Endothelial cell of umbilical vein (primary cell): ENCODE data around the gene FRMD4A. TPM values are rescaled to one million over a fixed set of nuclear protein-coding genes. Genes with fewer than 3 reads are reported as not detected.
A peak's percentile ranks its signal among the peaks of the same experiment; 100 is the strongest.

ENCODE experiments used
- BruUV-seq: library from RNA; stranded (reverse); fragments of 400-500 nt; replicated peaks from 2 replicates; lab custom pipeline; 2021; lab: Mats Ljungman, UMichigan
- CTCF ChIA-PET: fragments of 300-600, 350-600 bp; sonication (Branson Sonifier 250); formaldehyde crosslinking; loops from one replicate; lab custom pipeline; 2021; ENCODE audit warnings: antibody characterized with exemption, inconsistent platforms; lab: Charles Lee
- POLR2A ChIA-PET: fragments of 300-600, 350-600 bp; sonication (Branson Sonifier 250); formaldehyde crosslinking; loops from one replicate; lab custom pipeline; 2021; ENCODE audit warnings: antibody characterized with exemption, inconsistent platforms; lab: Charles Lee
- DNase-seq: peaks from one replicate; pipeline ENCODE4 v3.0.0-alpha.2; 2011; ENCODE audit warnings: low read depth, low spot score
- FAIRE-seq: peaks from 2 replicates; lab custom pipeline; 2011; peaks lifted over from hg19 to GRCh38; lab: Jason Lieb, UNC
- H2AFZ ChIP-seq: 2 replicates; pipeline ENCODE4 v1.6.0; 2012; ENCODE audit warnings: low read depth, low read length, control low read depth, inconsistent platforms
- H3K27ac ChIP-seq: 2 replicates; pipeline ENCODE4 v1.5.1; 2011; ENCODE audit warnings: low read depth, mild to moderate bottlenecking, control low read depth, low read length, moderate library complexity; ENCODE audit not compliant: insufficient read depth
- H3K27me3 ChIP-seq, 2 experiments: 2 replicates each; pipeline versions ENCODE4 v1.6.0 to v1.6.1; 2011; ENCODE audit warnings: low read length in 2 of 2, mixed read lengths in 1 of 2; ENCODE audit not compliant: control insufficient read depth in 2 of 2, insufficient read depth in 2 of 2
- H3K36me3 ChIP-seq, 2 experiments: 2 replicates in 1 of 2; 3 replicates in 1 of 2; pipeline ENCODE4 v1.5.1; 2011; ENCODE audit warnings: low read length in 2 of 2, mild to moderate bottlenecking in 1 of 2, moderate library complexity in 1 of 2; ENCODE audit not compliant: control insufficient read depth in 2 of 2, insufficient read depth in 2 of 2; ENCODE audit errors: extremely low read depth in 1 of 2
- H3K4me1 ChIP-seq: 3 replicates; pipeline ENCODE4 v1.5.1; 2011; ENCODE audit warnings: mild to moderate bottlenecking, low read length; ENCODE audit not compliant: control insufficient read depth, insufficient read depth; ENCODE audit errors: extremely low read depth
- H3K4me2 ChIP-seq: 2 replicates; pipeline ENCODE4 v1.6.1; 2011; ENCODE audit warnings: low read length, control low read depth, mixed read lengths; ENCODE audit not compliant: insufficient read depth
- H3K4me3 ChIP-seq, 3 experiments: fragments of 200-600 bp in 1 of 3; sonication (generic), shearing (Covaris generic) in 1 of 3; replicated peaks in 1 of 3; 2 replicates each; pipeline ENCODE4 v1.5.1; 2011 to 2016; ENCODE audit warnings: control low read depth in 3 of 3, low read length in 3 of 3, mild to moderate bottlenecking in 2 of 3, inconsistent platforms in 1 of 3, low read depth in 1 of 3, moderate library complexity in 1 of 3; ENCODE audit not compliant: insufficient read depth in 1 of 3
- H3K79me2 ChIP-seq: 2 replicates; pipeline ENCODE4 v1.6.0; 2012; ENCODE audit warnings: low read length, inconsistent platforms; ENCODE audit not compliant: control insufficient read depth, insufficient read depth
- H3K9ac ChIP-seq: replicated peaks from 2 replicates; pipeline ENCODE3; 2011; ENCODE audit warnings: low read length, control low read depth; ENCODE audit not compliant: insufficient read depth; ENCODE audit errors: extremely low read depth
- H3K9me1 ChIP-seq: replicated peaks from 3 replicates; pipeline ENCODE4 v1.6.0; 2011; ENCODE audit warnings: mild to moderate bottlenecking, low read length; ENCODE audit not compliant: control insufficient read depth, insufficient read depth; ENCODE audit errors: extremely low read depth
- H3K9me3 ChIP-seq: replicated peaks from 2 replicates; pipeline ENCODE4 v1.5.1; 2012; ENCODE audit warnings: low read length, inconsistent platforms; ENCODE audit not compliant: control insufficient read depth, insufficient read depth
- H4K20me1 ChIP-seq: replicated peaks from 2 replicates; pipeline ENCODE3; 2011; ENCODE audit warnings: mild to moderate bottlenecking, low read length; ENCODE audit not compliant: control insufficient read depth, insufficient read depth; ENCODE audit errors: extremely low read depth
- EZH2 ChIP-seq: IDR thresholded peaks from 2 replicates; pipeline ENCODE4 v1.6.1; 2012; ENCODE audit warnings: borderline replicate concordance, low read depth, mild to moderate bottlenecking, moderate library complexity, low read length, inconsistent platforms; ENCODE audit not compliant: severe bottlenecking
- FOS ChIP-seq: IDR thresholded peaks from 2 replicates; pipeline ENCODE4 v1.6.1; 2011; ENCODE audit warnings: mild to moderate bottlenecking, low read length, moderate library complexity, borderline replicate concordance; ENCODE audit not compliant: insufficient read depth
- GATA2 ChIP-seq: IDR thresholded peaks from 2 replicates; pipeline ENCODE4 v1.7.0; 2011; ENCODE audit warnings: low read depth, mild to moderate bottlenecking, moderate library complexity, mixed read lengths, low read length; ENCODE audit not compliant: insufficient read length, insufficient read depth
- JUN ChIP-seq: IDR thresholded peaks from 2 replicates; pipeline ENCODE4 v1.6.1; 2011; ENCODE audit warnings: borderline replicate concordance, low read depth; ENCODE audit not compliant: insufficient read length, insufficient read depth
- MYC ChIP-seq: IDR thresholded peaks from one replicate; pipeline ENCODE4 v1.6.1; 2011; ENCODE audit warnings: mild to moderate bottlenecking, low read depth, low read length
- POLR2A ChIP-seq: IDR thresholded peaks from 2 replicates; pipeline ENCODE4 v1.6.1; 2012; ENCODE audit warnings: low read depth, mild to moderate bottlenecking, control low read depth, low read length
- dilution Hi-C: fragments of 300-500 bp; cut with MboI; formaldehyde crosslinking; loops from one replicate; pipeline ENCODE4 v1.15.0; 2019; ENCODE audit warnings: low sequenced_read_pairs; ENCODE audit not compliant: extremely low pct_ligation_motif_present
- intact Hi-C: fragments of 100-400 bp; cut with micrococcal nuclease; formaldehyde crosslinking; loops from one replicate; pipeline ENCODE4 v1.10.0; 2022
- polyA plus RNA-seq, 4 experiments: library from polyadenylated mRNA; depleted of rRNA in 3 of 4; stranded (reverse) in 3 of 4; unstranded in 1 of 4; fragments of >200 nt; gene quantifications; 2 replicates each; pipeline versions ENCODE4 v1.2.1 to v1.2.3, GENCODE V29; 2011 to 2012; ENCODE audit warnings: missing spikeins in 1 of 4
- total RNA-seq: library from RNA; stranded (reverse); gene quantifications from 2 replicates; pipeline ENCODE4 v1.2.3, GENCODE V29; 2021
- TF ChIP-seq, protein P1 (sequence below), 2 donors: IDR thresholded peaks; 1 replicate in 1 of 2; 2 replicates in 1 of 2; pipeline ENCODE4 v1.5.1; 2011; ENCODE audit warnings: low read length in 2 of 2, mild to moderate bottlenecking in 2 of 2, moderate library complexity in 2 of 2, control low read depth in 1 of 2, inconsistent platforms in 1 of 2, low read depth in 1 of 2; ENCODE audit not compliant: insufficient read depth in 1 of 2; ENCODE audit errors: extremely low read depth in 1 of 2

FRMD4A gene
- total and polyA plus RNA-seq, 2 donors (not counting 3 experiments of a cell fraction or from before 2014, with no cell fraction given): 123 to 148 TPM

- Histone ChIP-seq H2AFZ (no peak overlapping the region), H3K4me1 (no peaks in the 10 kb centered on the region), H3K36me3 (peaks cover 13 to 18% of the 10 kb centered on the region in 2 experiments), H3K27me3 (no peaks in the 10 kb centered on the region), H3K4me2 (no peak overlapping the region), H3K4me3 (no peak overlapping the region), H4K20me1 (no peaks in the 10 kb centered on the region), H3K27ac (no peak overlapping the region), H3K9ac (no peak overlapping the region), H3K9me3 (no peaks in the 10 kb centered on the region), H3K9me1 (no peaks in the 10 kb centered on the region), H3K79me2 (no peaks in the 10 kb centered on the region)
- POLR2A ChIA-PET: no interaction called here
- dilution Hi-C loops: no loop called here
- CTCF ChIA-PET: interaction anchor here (0.6 to 1.2 kb wide), 7 partner anchors 23 to 863 kb away, joined by 3 to 4 read pairs (median 3); partner anchors contain the start of gene PRPF18
- no peak for DNase-seq
- TF ChIP-seq EZH2: no peak
- no peak for TF ChIP-seq GATA2
- TF ChIP-seq MYC: no peak
- no peak for TF ChIP-seq FOS
- TF ChIP-seq JUN: no peak
- FAIRE-seq: no peak
- BruUV-seq: no TSS peak
- intact Hi-C loops: loop anchor here (10.0 kb wide), 1 partner anchor 860 kb away; no protein-coding TSS in a partner anchor
These were observed 716.0 kb downstream of the FRMD4A start for GRCh38 chr10:13614530-13615332.

GRCh38 chr10:13613519-13613918 lies 717.2 kb downstream of the FRMD4A start:
- Histone ChIP-seq H3K9me1 (no peaks in the 10 kb centered on the region), H3K9me3 (no peaks in the 10 kb centered on the region), H3K79me2 (no peaks in the 10 kb centered on the region), H3K36me3 (peaks cover 11 to 18% of the 10 kb centered on the region in 2 experiments), H2AFZ (no peak overlapping the region), H3K4me2 (no peak overlapping the region), H4K20me1 (no peaks in the 10 kb centered on the region), H3K27me3 (no peaks in the 10 kb centered on the region), H3K27ac (no peak overlapping the region), H3K4me1 (peaks cover 2% of the 10 kb centered on the region), H3K4me3 (no peak overlapping the region), H3K9ac (no peak overlapping the region)
- no TSS peak for BruUV-seq
- dilution Hi-C loops: no loop called here
- DNase-seq (peak; percentile 60), FAIRE-seq (no peak)
- no peak for TF ChIP-seq GATA2
- no peak for TF ChIP-seq EZH2
- no peak for TF ChIP-seq FOS
- TF ChIP-seq, protein P1, sequence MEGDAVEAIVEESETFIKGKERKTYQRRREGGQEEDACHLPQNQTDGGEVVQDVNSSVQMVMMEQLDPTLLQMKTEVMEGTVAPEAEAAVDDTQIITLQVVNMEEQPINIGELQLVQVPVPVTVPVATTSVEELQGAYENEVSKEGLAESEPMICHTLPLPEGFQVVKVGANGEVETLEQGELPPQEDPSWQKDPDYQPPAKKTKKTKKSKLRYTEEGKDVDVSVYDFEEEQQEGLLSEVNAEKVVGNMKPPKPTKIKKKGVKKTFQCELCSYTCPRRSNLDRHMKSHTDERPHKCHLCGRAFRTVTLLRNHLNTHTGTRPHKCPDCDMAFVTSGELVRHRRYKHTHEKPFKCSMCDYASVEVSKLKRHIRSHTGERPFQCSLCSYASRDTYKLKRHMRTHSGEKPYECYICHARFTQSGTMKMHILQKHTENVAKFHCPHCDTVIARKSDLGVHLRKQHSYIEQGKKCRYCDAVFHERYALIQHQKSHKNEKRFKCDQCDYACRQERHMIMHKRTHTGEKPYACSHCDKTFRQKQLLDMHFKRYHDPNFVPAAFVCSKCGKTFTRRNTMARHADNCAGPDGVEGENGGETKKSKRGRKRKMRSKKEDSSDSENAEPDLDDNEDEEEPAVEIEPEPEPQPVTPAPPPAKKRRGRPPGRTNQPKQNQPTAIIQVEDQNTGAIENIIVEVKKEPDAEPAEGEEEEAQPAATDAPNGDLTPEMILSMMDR (IDR thresholded peaks at IDR 0.05; ENCODE audit: extremely low read depth in 1 of 2, insufficient read depth in 1 of 2, low read depth in 1 of 2, low read length in 2 of 2): peak; percentile 20 to 27
- no peak for TF ChIP-seq POLR2A
- TF ChIP-seq MYC: no peak
- ChIA-PET POLR2A (no interaction called here), CTCF (interaction anchor here (0.6 to 2.1 kb wide), 10 partner anchors 21 to 480 kb away, joined by 3 to 7 read pairs (median 3); no protein-coding TSS in a partner anchor)
- intact Hi-C loops: loop anchor here (1.0 to 10.0 kb wide), 3 partner anchors 47 to 861 kb away; no protein-coding TSS in a partner anchor
